HG02763 (cell line): ENCODE data around the gene POU2F1.

Source experiments
- ATAC-seq: cut with Tn5 transposase; IDR thresholded peaks from one replicate; pipeline ENCODE4 v1.9.1; 2021; ENCODE audit warnings: mild to moderate bottlenecking, moderate library complexity; ENCODE audit not compliant: unreplicated experiment

POU2F1 gene

GRCh38 chr1:167220537-167221125, at the start of gene POU2F1:
TSS of gene POU2F1 (plus strand) at chr1:167220886. CDS start at chr1:167220898, 12 bp downstream.
- peak; percentile 54 for ATAC-seq

DNA sequence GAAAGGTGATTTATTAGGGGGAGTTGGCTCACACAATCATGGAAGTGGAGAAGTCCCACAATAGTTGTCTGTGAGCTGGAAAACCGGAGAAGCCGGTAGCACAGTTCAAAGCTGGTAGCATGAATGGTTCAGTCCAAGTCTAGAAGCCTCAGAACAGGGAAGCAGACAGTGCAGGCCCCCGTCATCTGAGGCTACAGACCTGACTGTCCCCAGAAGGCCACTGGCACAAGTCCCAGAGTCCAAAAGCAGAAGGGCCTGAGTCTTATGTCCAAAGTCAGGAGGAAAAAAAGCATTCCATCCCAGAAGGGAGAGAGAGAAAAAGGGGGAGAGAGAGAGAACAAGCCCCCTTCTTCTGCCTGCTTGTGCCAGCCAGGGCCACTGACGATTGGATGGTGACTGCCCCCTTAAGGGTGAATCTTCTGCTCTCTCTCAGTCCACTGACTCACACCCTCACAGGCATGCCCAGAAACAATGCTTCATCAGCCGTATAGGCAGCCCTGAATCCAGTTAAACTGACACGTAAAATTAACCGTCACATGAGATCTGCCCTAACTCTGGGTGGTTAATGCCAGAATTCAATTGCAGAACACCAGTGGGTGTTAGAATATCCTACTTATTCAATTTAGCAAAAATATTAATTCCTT, 49.3 kb upstream of the POU2F1 start:
- ATAC-seq = no peak

- ATAC-seq = no peak
These were observed 47.0 kb upstream of the POU2F1 start for GRCh38 chr1:167173516-167174184.

GRCh38 chr1:167175901-167176300, 44.8 kb upstream of the POU2F1 start:
- no peak for ATAC-seq

DNA sequence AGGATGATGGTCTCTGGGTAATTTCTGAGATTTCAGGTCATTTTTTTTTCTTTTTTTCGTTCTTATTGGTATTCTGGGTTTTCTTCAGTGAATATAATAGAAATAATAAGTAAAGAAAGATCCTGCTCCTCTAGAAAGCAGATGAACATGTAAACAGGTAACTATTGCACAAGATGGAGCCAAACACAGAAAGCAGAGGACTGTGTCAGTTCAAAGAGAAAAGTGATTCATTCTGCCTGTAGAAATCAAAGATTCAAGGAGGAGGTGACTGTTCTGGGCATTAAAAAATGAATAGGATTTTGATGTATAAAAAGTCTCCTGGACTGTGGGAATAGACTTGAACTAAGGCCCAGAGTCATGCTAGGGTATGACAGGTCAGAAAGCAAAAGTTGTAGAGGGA, 41.9 kb upstream of the POU2F1 start:
- no peak for ATAC-seq

DNA sequence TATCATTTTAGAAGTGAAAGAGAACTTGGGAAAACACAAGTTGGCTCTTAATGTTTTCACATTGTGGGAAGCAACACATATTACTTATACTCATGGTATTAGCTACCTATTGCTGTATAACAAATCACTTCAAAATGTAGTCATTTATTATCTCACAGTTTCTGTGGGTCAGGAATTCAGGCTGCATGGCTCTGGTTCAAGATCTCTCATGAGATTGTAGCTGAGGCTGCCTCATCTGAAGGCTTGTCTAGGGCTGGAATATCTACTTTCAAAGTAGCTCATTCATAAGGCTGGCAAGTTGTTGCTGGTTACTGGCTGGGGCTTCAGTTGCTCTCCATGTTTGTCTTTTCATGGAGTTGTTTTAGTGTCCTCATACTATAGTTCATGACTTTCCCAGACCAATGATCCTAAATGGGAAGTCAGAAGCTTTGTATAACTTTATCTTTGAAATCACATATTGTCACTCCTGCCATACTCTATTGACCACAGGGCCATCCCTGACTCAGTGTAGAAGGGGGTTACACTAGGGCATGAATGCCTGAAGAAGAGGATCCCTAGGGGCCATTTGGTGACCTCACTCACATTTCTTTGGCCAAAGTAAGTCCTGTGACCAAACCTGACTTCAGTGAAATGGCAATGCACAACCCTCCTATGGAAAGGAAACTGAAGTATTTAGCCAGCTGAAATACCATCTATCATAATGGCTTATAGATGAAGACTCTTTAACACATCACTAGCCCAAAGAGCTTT, 37.9 kb upstream of the POU2F1 start:
- no peak for ATAC-seq

GRCh38 chr1:167184081-167184480, 36.6 kb upstream of the POU2F1 start:
- no peak for ATAC-seq

DNA sequence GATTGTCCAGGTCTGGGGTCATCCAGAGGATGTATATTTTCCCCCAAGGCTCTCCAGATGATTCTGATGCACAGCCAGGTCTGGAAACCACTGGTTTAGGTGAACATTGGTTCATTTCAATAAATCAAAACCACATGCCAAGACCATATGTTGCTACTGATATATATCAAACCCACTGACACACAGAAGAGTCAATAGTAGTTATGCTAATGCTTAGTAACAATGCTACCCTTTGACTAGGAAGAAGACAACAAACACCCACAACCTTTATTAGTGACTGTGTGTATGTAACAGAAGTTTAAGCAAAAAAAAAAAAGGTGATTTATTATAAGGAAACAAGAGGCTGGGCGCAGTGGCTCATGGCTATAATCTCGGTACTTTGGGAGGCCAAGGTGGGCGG, 35.6 kb upstream of the POU2F1 start:
- no peak for ATAC-seq

- no peak for ATAC-seq
These were observed 34.6 kb upstream of the POU2F1 start for GRCh38 chr1:167185974-167186657.

- no peak for ATAC-seq
These were observed 33.9 kb upstream of the POU2F1 start for GRCh38 chr1:167186771-167187170.

- no peak for ATAC-seq
These were observed 29.9 kb upstream of the POU2F1 start for GRCh38 chr1:167190747-167191237.

GRCh38 chr1:167191958-167192357, 28.7 kb upstream of the POU2F1 start:
- ATAC-seq = no peak

DNA sequence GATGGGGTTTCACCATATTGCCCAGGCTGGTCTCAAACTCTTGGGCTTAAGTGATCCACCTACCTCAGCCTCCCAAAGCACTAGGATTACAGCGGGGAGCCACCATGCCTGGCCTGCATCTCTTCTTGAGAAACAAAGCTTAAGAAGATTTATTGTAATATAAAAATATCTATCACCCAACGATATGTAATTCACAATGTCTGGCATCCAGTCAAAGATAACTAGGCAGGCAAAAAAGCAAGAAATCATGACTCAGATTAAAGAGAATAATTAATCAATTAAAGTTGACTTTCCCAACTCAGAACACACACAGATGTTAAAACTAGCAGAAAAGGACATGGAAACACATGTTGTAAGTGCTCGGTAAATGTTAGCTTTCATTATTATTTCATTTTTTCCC, 26.5 kb upstream of the POU2F1 start:
- ATAC-seq = no peak

DNA sequence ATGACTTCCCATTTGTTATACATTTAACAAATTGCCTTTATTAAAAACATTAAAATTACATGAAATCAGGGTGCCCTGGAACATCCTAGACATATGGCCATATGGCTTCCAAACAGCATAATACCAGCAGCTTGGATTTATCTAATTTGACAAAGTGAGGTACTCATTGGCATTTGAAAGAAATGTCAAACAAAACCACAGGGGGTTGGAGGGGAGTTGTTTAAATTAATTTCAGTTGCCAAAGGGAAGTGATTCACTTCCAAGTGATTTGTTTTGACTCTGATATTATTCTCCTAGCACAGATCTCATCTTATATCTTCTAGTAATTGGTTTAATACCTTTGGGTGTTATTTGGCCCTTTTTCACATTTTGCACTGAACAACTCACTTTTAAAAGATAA, 24.5 kb upstream of the POU2F1 start:
- ATAC-seq = no peak

- ATAC-seq = no peak
These were observed 23.4 kb upstream of the POU2F1 start for GRCh38 chr1:167197236-167197635.

- no peak for ATAC-seq
These were observed 23.0 kb upstream of the POU2F1 start for GRCh38 chr1:167197692-167198091.

- ATAC-seq = no peak
These were observed 22.1 kb upstream of the POU2F1 start for GRCh38 chr1:167198518-167199133.

DNA sequence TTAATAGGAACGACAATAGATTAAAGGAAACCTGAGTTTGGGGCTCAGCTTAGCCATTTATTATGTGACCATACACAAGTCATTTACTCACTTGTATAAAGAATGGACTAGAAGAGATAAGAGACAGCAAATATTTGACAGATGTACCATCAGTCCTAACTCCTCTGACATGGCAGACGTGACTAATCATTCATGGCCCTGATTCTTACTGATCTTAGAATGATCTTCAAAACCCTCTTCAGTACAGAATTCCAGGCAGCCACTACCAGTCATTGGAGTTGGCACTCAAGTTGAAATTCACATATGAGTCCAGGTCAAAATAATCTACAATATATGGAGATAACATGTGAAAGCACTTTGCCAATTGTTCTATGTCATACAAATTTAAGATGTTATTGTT, 21.0 kb upstream of the POU2F1 start:
- ATAC-seq = no peak

DNA sequence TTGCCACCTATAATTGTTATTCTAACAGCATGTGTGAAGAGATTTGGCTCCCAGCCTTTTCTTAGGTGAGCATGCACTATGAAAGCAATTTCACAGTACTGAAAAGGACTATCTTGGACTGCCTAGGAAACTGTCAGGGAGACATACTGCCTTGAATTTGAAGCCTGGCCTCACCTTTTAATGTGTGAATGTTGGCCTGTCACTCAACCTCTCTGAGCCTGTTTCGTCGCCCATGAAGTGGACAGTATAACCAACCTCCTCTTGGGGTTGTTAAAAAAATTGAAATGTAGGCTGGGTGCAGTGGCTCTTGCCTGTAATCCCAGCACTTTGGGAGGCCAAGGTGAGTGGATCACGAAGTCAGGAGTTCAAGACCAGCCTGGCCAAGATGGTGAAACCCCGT, 20.4 kb upstream of the POU2F1 start:
- no peak for ATAC-seq

DNA sequence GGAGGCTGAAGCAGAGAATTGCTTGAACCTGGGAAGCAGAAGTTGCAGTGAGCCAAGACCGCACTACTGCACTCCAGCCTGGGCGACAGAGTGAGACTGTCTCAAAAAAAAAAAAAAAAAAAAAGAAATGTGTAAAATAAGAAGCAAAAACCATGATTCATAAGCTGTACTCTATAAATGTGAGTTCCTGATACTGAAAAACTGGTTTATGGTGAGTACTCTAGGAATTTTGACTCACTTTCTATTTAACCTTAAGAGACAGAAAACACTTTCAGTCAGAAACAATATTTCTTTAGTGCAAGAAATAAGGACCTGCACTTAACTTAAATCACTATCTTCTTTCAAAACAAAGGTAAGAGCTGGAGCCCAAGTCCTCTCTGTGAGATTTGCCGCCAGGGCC, 19.9 kb upstream of the POU2F1 start:
- no peak for ATAC-seq

GRCh38 chr1:167202049-167202448, 18.6 kb upstream of the POU2F1 start:
- ATAC-seq = no peak
